GM06990 (cell line): Measurements from ENCODE around the gene WNT3.

Experiments
- DNase-seq: peaks from one replicate; pipeline ENCODE4 v3.0.0-alpha.2; 2011; ENCODE audit not compliant: insufficient read length; ENCODE audit errors: extremely low read depth
- H3K27me3 ChIP-seq: replicated peaks from 2 replicates; pipeline ENCODE4 v1.6.0; 2011; ENCODE audit warnings: low read length; ENCODE audit not compliant: control insufficient read depth, insufficient read depth
- H3K36me3 ChIP-seq: 2 replicates; pipeline ENCODE4 v1.5.1; 2011; ENCODE audit warnings: low read length; ENCODE audit not compliant: control insufficient read depth, insufficient read depth
- H3K4me3 ChIP-seq: replicated peaks from 2 replicates; pipeline ENCODE4 v1.5.1; 2011; ENCODE audit warnings: low read depth, mild to moderate bottlenecking, control low read depth, low read length
- TF ChIP-seq, protein P1 (sequence below): IDR thresholded peaks from 2 replicates; pipeline ENCODE4 v1.5.1; 2011; ENCODE audit warnings: low read length, control low read depth, mild to moderate bottlenecking, inconsistent platforms; ENCODE audit not compliant: insufficient read depth, poor library complexity, severe bottlenecking

Gene WNT3

DNA sequence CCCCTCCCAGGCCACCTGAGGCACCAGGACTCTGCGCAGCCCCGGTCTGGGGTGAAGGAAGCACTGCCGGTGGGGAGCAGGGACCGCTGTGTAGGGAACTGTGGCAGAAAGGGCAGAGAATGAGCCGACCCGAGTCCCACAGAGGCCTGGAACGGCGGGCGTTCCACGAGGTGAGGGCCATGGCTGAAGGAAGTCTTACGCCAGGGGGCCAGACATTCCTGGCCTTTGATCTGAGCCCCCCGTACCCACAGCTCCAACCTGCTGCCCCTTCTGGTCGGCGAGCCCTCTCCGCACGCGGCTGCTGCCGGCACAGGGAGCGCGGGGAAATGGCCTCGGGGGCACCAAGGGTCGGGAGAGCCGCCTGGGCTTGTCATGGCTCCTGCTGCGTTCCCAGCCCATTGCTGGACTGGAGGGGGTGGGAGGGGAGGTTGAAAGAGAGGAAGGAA, 1.4 kb upstream of the WNT3 start:
- DNase-seq = no peak

DNA sequence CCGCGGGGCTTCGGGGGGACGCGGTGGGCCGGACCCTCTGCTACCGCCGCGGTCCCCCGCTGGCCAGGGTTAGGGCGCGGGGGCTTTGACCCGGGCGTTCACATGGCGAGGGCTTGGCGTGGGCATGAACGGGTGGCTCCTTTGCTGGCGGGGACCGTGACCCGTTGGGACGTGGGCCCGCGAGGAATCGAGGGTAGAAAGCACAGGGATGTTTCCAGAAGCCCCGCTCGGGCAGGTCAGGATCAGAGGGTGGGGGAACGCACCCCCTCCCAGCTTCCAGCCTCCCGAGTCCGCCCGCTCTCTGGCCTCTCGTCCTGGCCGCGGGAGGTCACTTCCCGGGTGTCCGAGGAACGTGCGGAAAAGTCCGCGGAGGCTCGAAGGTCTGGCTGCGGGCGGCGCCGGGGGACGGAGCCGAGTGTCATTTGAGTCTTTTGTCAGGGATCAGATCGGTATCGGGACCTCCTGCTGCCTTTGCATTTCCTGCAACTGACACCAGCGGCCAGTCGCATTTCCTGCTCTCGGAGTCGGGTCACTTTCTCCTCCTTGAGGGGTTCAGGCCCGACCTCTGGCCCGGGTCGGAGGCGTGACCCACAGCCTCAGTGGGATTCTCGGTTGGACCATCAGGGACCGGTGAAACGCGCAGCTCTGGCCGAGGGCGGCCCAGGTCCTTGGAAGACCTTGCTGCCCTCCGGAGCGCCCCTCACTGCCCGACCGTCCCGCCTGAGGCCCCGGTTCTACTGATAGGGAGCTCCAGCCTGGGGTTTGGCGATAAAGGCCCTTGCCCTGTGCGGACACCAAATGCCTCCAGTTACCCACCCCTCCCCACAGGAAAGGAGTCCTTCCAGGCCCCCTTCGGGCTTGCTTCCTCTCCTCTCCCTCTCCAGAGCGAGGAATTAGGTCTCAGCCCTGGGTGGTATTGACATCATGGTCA, 702 bp upstream of the WNT3 start:
- Histone ChIP-seq H3K27me3 (peaks cover 17% of the 10 kb centered on the region), H3K36me3 (no peaks in the 10 kb centered on the region), H3K4me3 (peak overlapping the region; percentile 37)
- TF ChIP-seq, protein P1, sequence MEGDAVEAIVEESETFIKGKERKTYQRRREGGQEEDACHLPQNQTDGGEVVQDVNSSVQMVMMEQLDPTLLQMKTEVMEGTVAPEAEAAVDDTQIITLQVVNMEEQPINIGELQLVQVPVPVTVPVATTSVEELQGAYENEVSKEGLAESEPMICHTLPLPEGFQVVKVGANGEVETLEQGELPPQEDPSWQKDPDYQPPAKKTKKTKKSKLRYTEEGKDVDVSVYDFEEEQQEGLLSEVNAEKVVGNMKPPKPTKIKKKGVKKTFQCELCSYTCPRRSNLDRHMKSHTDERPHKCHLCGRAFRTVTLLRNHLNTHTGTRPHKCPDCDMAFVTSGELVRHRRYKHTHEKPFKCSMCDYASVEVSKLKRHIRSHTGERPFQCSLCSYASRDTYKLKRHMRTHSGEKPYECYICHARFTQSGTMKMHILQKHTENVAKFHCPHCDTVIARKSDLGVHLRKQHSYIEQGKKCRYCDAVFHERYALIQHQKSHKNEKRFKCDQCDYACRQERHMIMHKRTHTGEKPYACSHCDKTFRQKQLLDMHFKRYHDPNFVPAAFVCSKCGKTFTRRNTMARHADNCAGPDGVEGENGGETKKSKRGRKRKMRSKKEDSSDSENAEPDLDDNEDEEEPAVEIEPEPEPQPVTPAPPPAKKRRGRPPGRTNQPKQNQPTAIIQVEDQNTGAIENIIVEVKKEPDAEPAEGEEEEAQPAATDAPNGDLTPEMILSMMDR = no peak
- no peak for DNase-seq

More for the DNA sequence above, 1.4 kb upstream of the WNT3 start:
- no peaks in the 10 kb centered on the region for H3K36me3 ChIP-seq
- H3K4me3 ChIP-seq = no peak overlapping the region
- peaks cover 17% of the 10 kb centered on the region for H3K27me3 ChIP-seq
- TF ChIP-seq, protein P1 = no peak

DNA sequence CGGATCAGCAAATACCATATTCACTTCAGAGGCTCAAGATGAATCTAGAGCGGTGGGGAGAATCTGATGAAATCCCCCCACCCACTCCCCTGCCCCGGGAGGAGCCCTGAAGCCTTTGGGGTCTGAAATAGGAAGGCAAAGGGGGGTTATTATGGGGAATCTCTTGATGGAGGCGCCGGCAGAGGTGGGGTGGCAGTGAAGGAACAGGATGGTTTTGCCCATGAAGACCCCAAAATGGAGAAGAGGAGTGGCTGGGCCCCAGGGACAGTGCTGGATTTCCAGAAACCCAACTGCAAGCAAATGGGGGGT, 637 bp downstream of the WNT3 start:
- Histone ChIP-seq H3K36me3 (no peaks in the 10 kb centered on the region), H3K4me3 (no peak overlapping the region), H3K27me3 (peaks cover 19% of the 10 kb centered on the region)
- TF ChIP-seq, protein P1 = no peak
- no peak for DNase-seq

DNA sequence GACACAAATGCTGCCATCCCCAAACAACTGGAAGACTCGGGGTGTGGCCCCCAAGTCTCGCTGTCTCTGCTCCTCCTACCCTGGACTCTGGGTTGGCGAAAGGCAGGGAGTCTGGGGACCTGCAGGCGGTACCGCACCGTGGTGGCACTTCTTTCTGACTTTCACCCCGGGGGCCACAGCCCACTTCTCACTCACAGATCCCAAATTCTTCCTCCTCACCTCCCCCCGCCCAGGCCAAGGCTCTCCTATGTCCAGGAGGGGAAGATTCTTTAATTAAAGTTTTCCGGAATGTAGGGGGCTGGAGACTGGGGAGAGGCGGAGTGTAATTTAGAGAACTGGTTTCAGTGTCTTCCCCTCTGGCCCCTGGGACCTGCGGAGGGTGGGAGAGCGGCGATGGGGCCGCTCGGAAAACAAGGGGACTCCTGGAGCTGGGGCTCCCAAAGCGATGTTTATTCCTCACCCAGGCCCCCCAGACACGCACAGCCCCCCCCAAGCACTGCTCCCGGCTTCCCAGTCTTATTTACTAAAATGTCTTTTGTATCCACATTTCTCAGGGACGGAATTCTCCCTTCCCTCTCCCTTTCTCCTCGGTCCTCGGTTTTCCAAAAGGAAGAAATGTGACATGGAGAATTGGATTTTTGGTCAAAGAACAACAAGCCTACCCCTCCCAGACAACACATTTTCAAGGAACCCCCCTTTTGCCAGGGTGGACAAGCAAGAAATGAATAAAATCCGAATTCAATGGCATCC, 1.2 kb downstream of the WNT3 start:
- DNase-seq = no peak

DNA sequence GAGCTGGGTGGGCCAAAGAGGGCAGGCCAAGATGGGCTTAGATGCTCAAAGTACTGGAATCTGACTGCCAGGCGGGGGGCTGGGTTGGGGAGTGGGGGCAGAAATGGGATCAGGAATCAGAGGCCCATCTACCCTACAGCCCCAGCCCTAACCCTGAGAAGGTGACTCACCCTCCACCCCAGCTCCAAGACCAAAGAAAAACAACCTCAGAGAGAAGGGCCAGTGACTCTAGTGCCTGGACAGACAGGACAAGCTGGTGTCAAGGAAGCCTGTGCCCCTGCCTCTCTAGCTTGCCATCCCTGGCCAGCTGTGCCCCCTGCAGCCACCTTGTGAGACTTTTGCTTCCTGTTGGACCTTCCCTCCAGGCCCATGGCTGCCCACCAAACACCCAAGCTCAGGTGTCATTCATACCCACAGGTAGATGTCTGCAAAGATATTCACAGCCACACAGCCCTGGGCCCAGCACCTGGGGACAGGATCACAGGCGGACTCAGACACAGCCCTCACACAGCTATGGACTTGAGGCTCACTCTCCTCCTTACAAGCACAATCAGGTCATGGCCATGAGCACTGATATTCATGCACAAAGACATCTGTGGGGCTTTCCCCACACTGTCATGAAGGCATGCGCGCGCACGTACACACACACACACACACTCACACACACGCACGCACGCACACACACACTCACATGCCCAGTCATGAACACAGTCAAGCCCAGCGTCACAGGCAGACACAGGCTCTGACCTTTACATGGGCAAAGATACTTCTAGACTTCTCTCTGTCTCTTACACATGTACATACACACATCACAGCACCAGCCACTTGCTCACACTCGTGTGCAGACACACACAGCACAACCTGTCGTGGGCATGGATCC, 2.8 kb downstream of the WNT3 start:
- peaks cover 12% of the 10 kb centered on the region for H3K27me3 ChIP-seq
- TF ChIP-seq, protein P1 = no peak
- no peak overlapping the region for H3K4me3 ChIP-seq
- DNase-seq = no peak
- no peaks in the 10 kb centered on the region for H3K36me3 ChIP-seq

More for the DNA sequence above, 1.2 kb downstream of the WNT3 start:
- Histone ChIP-seq H3K4me3 (no peak overlapping the region), H3K27me3 (peaks cover 19% of the 10 kb centered on the region), H3K36me3 (no peaks in the 10 kb centered on the region)
- TF ChIP-seq, protein P1 = no peak
